ENCODE results near the gene GRPEL1. TPM values are rescaled to one million over a fixed set of nuclear protein-coding genes. Genes with fewer than 3 reads are reported as not detected.
"Not testable (repeated sequence)": the region's sequence is repeated elsewhere in the genome, so short reads cannot be mapped to it uniquely, and the experiment has no call there.

Gene GRPEL1
- total RNA-seq, 1 experiment from 2014 or later = 78.9 TPM

GRCh38 chr4:7103031-7103606 lies 35.3 kb upstream of the GRPEL1 start:
- Histone ChIP-seq H3K36me3 (no peaks in the 10 kb centered on the region), H3K27me3 (peaks cover 5% of the 10 kb centered on the region; the same call in 1 of the 2 replicates), H3K4me3 (peak overlapping the region; percentile 64), H3K9me3 (replicated peaks) (no peaks in the 10 kb centered on the region), H3K27ac (peak overlapping the region; percentile 15; the same call in 1 of the 2 replicates), H3K4me1 (peaks cover 3% of the 10 kb centered on the region)
- DNase-seq = peak; percentile 91 to 94

DNA sequence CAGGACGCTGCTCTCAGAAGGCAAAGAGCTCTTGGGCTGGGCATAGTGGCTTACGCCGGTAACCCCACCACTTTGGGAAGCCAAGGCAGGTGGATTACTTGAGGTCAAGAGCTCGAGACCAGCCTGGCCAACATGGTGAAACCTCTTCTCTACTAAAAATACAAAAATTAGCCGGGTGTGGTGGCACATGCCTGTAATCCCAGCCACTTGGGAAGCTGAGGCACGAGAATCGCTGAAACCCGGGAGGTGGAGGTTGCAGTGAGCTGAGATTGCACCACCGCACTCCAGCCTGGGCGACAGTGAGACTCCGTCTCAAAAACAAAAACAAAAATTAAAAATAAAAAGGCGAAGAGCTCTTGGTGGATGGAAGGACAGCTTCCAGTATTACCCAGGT lies 34.6 kb upstream of the GRPEL1 start:
- H3K9me3 ChIP-seq (replicated peaks); H3K27me3 ChIP-seq; H3K36me3 ChIP-seq; H3K4me1 ChIP-seq; DNase-seq; H3K27ac ChIP-seq: not testable (repeated sequence)
- peak overlapping the region; percentile 64 for H3K4me3 ChIP-seq

- no peaks in the 10 kb centered on the region for H3K9me3 ChIP-seq (replicated peaks)
- H3K4me3 ChIP-seq = no peak overlapping the region; the same call in 1 of the 2 replicates
- no peaks in the 10 kb centered on the region for H3K36me3 ChIP-seq
- peak; percentile 78 to 85 for DNase-seq
- peaks cover 3% of the 10 kb centered on the region for H3K4me1 ChIP-seq
- peaks cover 5% of the 10 kb centered on the region; the same call in 1 of the 2 replicates for H3K27me3 ChIP-seq
- H3K27ac ChIP-seq = no peak overlapping the region
These were observed 34.0 kb upstream of the GRPEL1 start for GRCh38 chr4:7101692-7102515.

DNA sequence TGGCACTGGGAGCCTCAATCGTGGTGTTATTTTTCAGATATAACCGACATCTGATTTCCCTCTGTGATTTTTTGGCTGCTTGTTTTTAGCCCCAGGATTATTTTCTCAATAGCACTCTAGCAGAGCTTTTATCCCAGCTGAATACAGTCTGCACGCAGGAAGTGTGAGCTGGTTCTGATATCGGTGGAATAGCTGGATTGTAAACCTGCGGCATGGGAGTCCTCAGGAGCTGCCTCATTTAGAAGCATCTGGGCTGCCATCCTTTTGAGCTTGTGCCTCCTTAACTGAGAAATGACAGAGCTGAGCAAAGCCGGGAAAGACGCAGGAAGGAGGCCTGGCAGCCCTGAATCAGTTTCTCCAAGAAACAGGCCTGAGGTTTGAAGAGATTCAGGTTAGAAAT lies 28.4 kb upstream of the GRPEL1 start:
- H3K4me1 ChIP-seq = no peaks in the 10 kb centered on the region
- no peak for DNase-seq
- H3K9me3 ChIP-seq (replicated peaks) = no peaks in the 10 kb centered on the region
- H3K27ac ChIP-seq = no peak overlapping the region
- no peaks in the 10 kb centered on the region for H3K36me3 ChIP-seq
- H3K27me3 ChIP-seq = 0 out of 2 replicates have a peak, but pooled peaks cover 7% of the 10 kb centered on the region
- no peak overlapping the region for H3K4me3 ChIP-seq

- Histone ChIP-seq H3K4me3 (no peak overlapping the region), H3K4me1 (no peaks in the 10 kb centered on the region), H3K9me3 (replicated peaks) (no peaks in the 10 kb centered on the region), H3K27me3 (0 out of 2 replicates have a peak, but pooled peaks cover 7% of the 10 kb centered on the region), H3K36me3 (no peaks in the 10 kb centered on the region), H3K27ac (no peak overlapping the region)
- no peak for DNase-seq
These were observed 27.8 kb upstream of the GRPEL1 start for GRCh38 chr4:7095611-7096155.

DNA sequence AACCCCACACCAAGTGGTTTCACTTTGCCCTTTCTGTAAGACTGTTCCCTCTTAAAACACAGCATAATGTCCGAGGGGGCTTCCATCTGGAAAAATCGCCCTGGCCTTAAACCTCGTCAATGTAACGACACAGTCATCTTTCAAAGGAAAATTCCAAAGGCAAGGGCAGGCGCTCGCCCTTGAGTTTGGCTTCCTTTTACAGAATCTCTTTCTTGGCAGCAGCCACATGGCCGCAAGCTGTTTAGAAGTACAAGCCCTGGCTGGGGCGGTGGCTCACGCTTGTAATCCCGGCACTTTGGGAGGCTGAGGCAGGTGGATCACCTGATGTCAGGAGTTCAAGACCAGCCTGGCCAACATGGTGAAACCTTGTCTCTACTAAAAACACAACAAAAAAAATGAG lies 27.1 kb upstream of the GRPEL1 start:
- Histone ChIP-seq H3K4me3 (no peak overlapping the region), H3K27me3 (0 out of 2 replicates have a peak, but pooled peaks cover 7% of the 10 kb centered on the region), H3K36me3 (no peaks in the 10 kb centered on the region), H3K4me1 (no peaks in the 10 kb centered on the region), H3K9me3 (replicated peaks) (no peaks in the 10 kb centered on the region), H3K27ac (no peak overlapping the region)
- DNase-seq = no peak

DNA sequence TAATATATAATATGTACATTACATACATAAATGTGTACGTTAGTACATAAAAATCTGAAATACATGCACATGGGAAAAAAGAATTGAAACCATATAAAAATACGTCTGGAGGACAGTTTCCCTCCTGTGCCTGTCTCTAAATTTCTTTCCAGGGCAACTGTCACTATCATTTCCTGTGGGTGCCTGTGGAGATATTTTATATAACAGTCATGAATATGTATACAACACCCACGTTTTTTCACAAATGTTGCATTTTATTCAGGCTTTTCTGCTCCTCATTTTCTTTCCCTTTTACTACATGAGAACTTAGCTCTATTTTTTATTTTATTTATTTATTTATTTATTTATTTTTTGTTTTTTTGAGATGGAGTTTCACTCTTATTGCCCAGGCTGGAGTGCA lies 24.2 kb upstream of the GRPEL1 start:
- Histone ChIP-seq H3K4me3 (no peak overlapping the region), H3K4me1 (no peaks in the 10 kb centered on the region), H3K27me3 (0 out of 2 replicates have a peak, but pooled peaks cover 7% of the 10 kb centered on the region), H3K27ac (no peak overlapping the region), H3K9me3 (replicated peaks) (peaks cover 2% of the 10 kb centered on the region; the same call in 1 of the 2 replicates), H3K36me3 (no peaks in the 10 kb centered on the region)
- DNase-seq = no peak

DNA sequence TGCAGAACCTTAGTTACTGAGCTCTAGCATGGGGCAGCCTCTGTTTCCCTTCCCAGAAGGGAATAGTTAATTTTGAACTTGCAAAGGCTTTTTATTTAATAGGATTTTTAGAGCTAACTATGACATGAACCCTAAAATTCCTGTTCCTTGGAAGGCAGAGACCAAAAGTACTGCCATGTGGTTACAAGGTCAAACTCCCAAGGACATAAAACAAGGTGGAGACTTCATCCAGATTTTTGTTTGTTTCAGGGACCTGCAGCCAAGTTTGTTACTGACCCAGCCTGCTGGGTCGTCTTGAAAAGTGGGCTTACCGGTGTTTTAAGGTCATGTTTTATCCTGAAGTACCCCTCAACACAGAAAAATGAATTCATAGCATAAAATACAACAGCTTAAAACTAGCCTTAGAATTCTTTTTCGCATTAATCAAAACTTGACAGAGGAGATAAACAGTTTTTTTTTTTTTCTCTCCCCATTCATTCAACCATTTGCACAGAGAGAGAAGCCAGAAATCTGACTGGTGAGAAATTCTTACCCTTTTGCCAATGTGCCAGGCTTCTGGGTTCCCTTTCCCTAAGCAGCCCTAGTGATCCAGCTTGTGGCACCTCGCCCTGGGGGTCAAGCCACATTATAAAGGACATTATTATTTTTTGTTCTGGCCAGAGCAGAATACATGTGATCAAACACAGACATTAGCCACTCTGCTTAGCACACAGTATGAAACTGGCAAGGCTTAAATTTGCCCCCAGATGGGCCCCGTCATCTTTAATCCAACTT lies 21.5 kb upstream of the GRPEL1 start:
- DNase-seq = no peak
- no peaks in the 10 kb centered on the region for H3K4me1 ChIP-seq
- 0 out of 2 replicates have a peak, but pooled peaks cover 3% of the 10 kb centered on the region for H3K27me3 ChIP-seq
- no peak overlapping the region for H3K27ac ChIP-seq
- H3K4me3 ChIP-seq = no peak overlapping the region
- H3K9me3 ChIP-seq (replicated peaks) = peaks cover 4% of the 10 kb centered on the region; the same call in 1 of the 2 replicates
- no peaks in the 10 kb centered on the region for H3K36me3 ChIP-seq

- Histone ChIP-seq H3K27ac (no peak overlapping the region), H3K27me3 (no peaks in the 10 kb centered on the region), H3K9me3 (replicated peaks) (peaks cover 4% of the 10 kb centered on the region; the same call in 1 of the 2 replicates), H3K4me3 (no peak overlapping the region), H3K36me3 (no peaks in the 10 kb centered on the region), H3K4me1 (no peaks in the 10 kb centered on the region)
- no peak for DNase-seq
These were observed 19.2 kb upstream of the GRPEL1 start for GRCh38 chr4:7087036-7087435.

GRCh38 chr4:7086384-7086783 lies 18.5 kb upstream of the GRPEL1 start:
- Histone ChIP-seq H3K9me3 (replicated peaks) (peaks cover 4% of the 10 kb centered on the region; the same call in 1 of the 2 replicates), H3K36me3 (no peaks in the 10 kb centered on the region), H3K4me1 (no peaks in the 10 kb centered on the region), H3K27ac (no peak overlapping the region), H3K4me3 (no peak overlapping the region), H3K27me3 (no peaks in the 10 kb centered on the region)
- no peak for DNase-seq

DNA sequence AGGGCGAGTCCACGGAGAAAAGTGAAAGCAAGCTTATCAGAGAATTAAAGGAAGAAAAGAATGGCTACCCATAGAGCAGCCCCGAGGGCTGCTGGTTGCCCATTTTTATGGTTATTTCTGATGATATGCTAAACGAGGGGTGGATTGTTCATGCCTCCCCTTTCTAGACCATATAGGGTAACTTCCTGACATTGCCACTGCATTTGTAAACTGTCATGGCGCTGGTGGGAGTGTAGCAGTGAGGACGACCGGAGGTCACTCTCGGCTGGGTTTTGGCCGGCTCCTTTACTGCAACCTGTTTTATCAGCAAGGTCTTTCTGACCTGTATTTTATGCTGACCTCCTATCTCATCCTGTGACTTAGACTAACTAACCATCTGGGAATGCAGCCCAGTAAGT lies 16.7 kb upstream of the GRPEL1 start:
- DNase-seq, H3K4me3 ChIP-seq: not testable (repeated sequence)
- peaks cover 17% of the 10 kb centered on the region for H3K9me3 ChIP-seq (replicated peaks)

GRCh38 chr4:7083597-7084563 lies 16.0 kb upstream of the GRPEL1 start:
- Histone ChIP-seq H3K36me3 (no peaks in the 10 kb centered on the region), H3K4me3 (no peak overlapping the region), H3K4me1 (no peaks in the 10 kb centered on the region), H3K27me3 (no peaks in the 10 kb centered on the region), H3K27ac (no peak overlapping the region), H3K9me3 (replicated peaks) (peaks cover 19% of the 10 kb centered on the region)
- DNase-seq = no peak

More for the DNA sequence above, 16.7 kb upstream of the GRPEL1 start:
- H3K4me1 ChIP-seq, H3K36me3 ChIP-seq, H3K27me3 ChIP-seq, H3K27ac ChIP-seq: not testable (repeated sequence)

- H3K36me3 ChIP-seq, H3K27ac ChIP-seq, H3K4me1 ChIP-seq, H3K4me3 ChIP-seq, H3K27me3 ChIP-seq, DNase-seq: not testable (repeated sequence)
- peaks cover 15% of the 10 kb centered on the region for H3K9me3 ChIP-seq (replicated peaks)
These were observed 12.0 kb upstream of the GRPEL1 start for GRCh38 chr4:7079909-7080308.

GRCh38 chr4:7079483-7079882 lies 11.6 kb upstream of the GRPEL1 start:
- not testable (repeated sequence) for H3K36me3 ChIP-seq, DNase-seq, H3K27ac ChIP-seq, H3K4me3 ChIP-seq, H3K4me1 ChIP-seq, H3K27me3 ChIP-seq
- H3K9me3 ChIP-seq (replicated peaks) = peaks cover 15% of the 10 kb centered on the region
